Measurements from ENCODE around the gene STK40. TPM values are rescaled to one million over a fixed set of nuclear protein-coding genes. Genes with fewer than 3 reads are reported as not detected.

Gene STK40
- total RNA-seq, 1 donor from 2014 or later = 17.6 TPM

GRCh38 chr1:36339615-36340014 lies 46.1 kb downstream of the STK40 start:
- H3K4me3 ChIP-seq (ENCODE audit: low read depth, low read length) = no peak overlapping the region
- no peak for DNase-seq (ENCODE audit: low read depth)
- TF ChIP-seq, protein P1, sequence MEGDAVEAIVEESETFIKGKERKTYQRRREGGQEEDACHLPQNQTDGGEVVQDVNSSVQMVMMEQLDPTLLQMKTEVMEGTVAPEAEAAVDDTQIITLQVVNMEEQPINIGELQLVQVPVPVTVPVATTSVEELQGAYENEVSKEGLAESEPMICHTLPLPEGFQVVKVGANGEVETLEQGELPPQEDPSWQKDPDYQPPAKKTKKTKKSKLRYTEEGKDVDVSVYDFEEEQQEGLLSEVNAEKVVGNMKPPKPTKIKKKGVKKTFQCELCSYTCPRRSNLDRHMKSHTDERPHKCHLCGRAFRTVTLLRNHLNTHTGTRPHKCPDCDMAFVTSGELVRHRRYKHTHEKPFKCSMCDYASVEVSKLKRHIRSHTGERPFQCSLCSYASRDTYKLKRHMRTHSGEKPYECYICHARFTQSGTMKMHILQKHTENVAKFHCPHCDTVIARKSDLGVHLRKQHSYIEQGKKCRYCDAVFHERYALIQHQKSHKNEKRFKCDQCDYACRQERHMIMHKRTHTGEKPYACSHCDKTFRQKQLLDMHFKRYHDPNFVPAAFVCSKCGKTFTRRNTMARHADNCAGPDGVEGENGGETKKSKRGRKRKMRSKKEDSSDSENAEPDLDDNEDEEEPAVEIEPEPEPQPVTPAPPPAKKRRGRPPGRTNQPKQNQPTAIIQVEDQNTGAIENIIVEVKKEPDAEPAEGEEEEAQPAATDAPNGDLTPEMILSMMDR (conservative IDR thresholded peaks at IDR 0.05; ENCODE audit: low read depth, low read length) = no peak

- DNase-seq (ENCODE audit: low read depth) = no peak
- H3K4me3 ChIP-seq (ENCODE audit: low read depth, low read length) = no peak overlapping the region
Measured at GRCh38 chr1:36339215-36339614, 46.5 kb downstream of the STK40 start.

GRCh38 chr1:36337830-36338229 lies 47.9 kb downstream of the STK40 start:
- no peak for DNase-seq (ENCODE audit: low read depth)
- TF ChIP-seq, protein P1 (conservative IDR thresholded peaks at IDR 0.05; ENCODE audit: low read depth, low read length) = no peak
- H3K4me3 ChIP-seq (ENCODE audit: low read depth, low read length) = no peak overlapping the region

More at GRCh38 chr1:36339215-36339614, 46.5 kb downstream of the STK40 start:
- TF ChIP-seq, protein P1 (conservative IDR thresholded peaks at IDR 0.05; ENCODE audit: low read depth, low read length) = no peak

DNA sequence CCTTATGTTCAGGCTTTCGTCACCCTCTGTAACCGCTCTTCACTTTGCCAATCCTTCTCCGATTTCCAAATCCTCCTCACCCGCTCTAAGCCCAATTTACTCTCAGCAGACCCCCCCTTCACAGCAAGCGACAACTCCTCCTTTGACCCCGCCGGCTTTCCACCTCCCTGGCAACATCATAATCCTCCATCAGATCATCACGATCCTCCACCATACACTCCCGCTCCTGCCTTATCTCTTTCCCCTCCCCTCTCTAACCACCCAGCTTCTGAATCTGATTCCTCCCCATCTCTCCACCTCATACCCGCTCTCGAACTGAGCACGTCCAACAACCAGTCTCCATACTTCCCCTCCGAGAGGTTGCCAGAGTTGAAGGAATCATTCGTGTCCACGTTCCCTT lies 54.8 kb downstream of the STK40 start:
- no peak overlapping the region for H3K4me3 ChIP-seq (ENCODE audit: low read depth, low read length)
- TF ChIP-seq, protein P1 (conservative IDR thresholded peaks at IDR 0.05; ENCODE audit: low read depth, low read length) = no peak
- DNase-seq (ENCODE audit: low read depth) = no peak

DNA sequence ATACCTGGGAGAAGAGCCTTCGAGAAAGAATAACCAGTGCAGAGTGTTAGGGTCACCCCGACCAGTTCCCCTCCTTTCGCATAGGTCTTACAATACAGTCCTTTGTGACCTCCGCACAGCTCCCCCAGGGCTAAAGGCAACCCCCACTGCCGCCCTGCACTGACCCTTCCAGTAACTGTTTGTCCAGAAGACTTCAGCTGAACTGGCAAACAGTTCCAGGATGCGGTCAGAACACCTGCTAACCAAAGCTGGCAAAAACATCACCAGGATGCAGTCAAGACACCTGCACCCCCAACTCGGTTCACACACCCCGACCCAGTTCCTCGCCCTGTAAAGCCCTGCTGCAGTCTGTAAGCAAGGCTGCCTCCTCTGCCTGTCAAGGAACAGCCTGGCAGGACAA lies 55.9 kb downstream of the STK40 start:
- H3K4me3 ChIP-seq (ENCODE audit: low read depth, low read length) = no peak overlapping the region
- TF ChIP-seq, protein P1 (conservative IDR thresholded peaks at IDR 0.05; ENCODE audit: low read depth, low read length) = no peak
- DNase-seq (ENCODE audit: low read depth) = no peak

DNA sequence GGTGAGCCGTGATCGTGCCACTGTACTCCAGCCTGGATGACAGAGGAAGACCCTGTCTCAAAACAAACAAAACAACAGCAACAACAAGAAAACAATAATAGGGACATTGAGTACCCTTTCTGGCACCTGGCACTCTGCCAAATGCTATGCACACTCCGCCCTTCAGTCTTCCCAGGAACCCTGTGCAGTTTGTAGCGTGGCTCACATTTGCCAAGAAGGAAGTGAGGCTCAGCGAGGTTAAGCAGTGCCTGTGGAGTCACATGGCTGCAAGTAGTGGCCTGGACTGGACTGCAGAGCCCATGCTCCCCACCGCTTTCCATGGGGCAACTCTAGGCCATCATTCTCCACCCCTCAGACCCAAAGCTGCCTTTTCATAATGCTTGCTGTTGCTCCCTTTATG lies 57.0 kb downstream of the STK40 start:
- TF ChIP-seq, protein P1 (conservative IDR thresholded peaks at IDR 0.05; ENCODE audit: low read depth, low read length) = no peak
- no peak overlapping the region for H3K4me3 ChIP-seq (ENCODE audit: low read depth, low read length)
- DNase-seq (ENCODE audit: low read depth) = no peak

- no peak for DNase-seq (ENCODE audit: low read depth)
- TF ChIP-seq, protein P1 (conservative IDR thresholded peaks at IDR 0.05; ENCODE audit: low read depth, low read length) = no peak
- H3K4me3 ChIP-seq (ENCODE audit: low read depth, low read length) = no peak overlapping the region
Measured at GRCh38 chr1:36328088-36328480, 57.6 kb downstream of the STK40 start.

All from epithelial cell of proximal tubule (primary cell).